ENCODE measurements around the gene ACAN.

- TF ChIP-seq EZH2 (IDR thresholded peaks at IDR 0.05; ENCODE audit: borderline replicate concordance, low read length) (no peak), CTCF (conservative IDR thresholded peaks at IDR 0.05 in 1 of 2, IDR thresholded peaks at IDR 0.05 in 1 of 2; ENCODE audit: extremely low read depth in 1 of 2, insufficient read depth in 1 of 2, low read depth in 1 of 2, low read length in 2 of 2) (peak in 1 of 2 donors; percentile 9)
These were observed 3.2 kb upstream of the ACAN start for GRCh38 chr15:88800026-88800425.
